GM12873 (cell line): ENCODE results near the gene TNFAIP8.

Experiments used
- TF ChIP-seq, protein P1 (sequence below): IDR thresholded peaks from 2 replicates; pipeline ENCODE4 v1.5.1; 2012; ENCODE audit warnings: low read depth, mild to moderate bottlenecking, moderate library complexity, low read length, control low read depth; ENCODE audit not compliant: insufficient read depth; ENCODE audit errors: missing control alignments

Gene TNFAIP8

GRCh38 chr5:119342406-119342805 is 13.4 kb upstream of the TNFAIP8 start:
- TF ChIP-seq, protein P1, sequence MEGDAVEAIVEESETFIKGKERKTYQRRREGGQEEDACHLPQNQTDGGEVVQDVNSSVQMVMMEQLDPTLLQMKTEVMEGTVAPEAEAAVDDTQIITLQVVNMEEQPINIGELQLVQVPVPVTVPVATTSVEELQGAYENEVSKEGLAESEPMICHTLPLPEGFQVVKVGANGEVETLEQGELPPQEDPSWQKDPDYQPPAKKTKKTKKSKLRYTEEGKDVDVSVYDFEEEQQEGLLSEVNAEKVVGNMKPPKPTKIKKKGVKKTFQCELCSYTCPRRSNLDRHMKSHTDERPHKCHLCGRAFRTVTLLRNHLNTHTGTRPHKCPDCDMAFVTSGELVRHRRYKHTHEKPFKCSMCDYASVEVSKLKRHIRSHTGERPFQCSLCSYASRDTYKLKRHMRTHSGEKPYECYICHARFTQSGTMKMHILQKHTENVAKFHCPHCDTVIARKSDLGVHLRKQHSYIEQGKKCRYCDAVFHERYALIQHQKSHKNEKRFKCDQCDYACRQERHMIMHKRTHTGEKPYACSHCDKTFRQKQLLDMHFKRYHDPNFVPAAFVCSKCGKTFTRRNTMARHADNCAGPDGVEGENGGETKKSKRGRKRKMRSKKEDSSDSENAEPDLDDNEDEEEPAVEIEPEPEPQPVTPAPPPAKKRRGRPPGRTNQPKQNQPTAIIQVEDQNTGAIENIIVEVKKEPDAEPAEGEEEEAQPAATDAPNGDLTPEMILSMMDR, result no peak

DNA sequence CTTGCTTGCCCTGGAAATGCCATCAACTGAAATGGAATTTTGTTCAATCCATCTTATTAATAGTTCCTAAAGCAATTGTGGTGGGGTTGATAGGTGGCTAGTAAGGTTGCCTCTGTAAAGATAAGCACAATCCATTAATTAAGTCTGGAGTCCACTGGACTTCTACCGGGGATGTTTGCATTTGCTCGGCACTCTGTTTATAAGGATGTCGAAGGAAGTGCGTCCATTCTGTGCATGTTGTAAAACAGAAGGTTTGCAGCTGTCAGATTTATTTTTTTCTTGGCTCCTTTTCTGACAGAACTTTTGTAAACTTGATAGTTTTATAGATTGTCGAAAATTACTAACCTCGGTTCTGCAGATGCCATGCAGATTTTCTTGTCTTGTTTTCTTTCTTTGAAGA is 12.8 kb upstream of the TNFAIP8 start:
- TF ChIP-seq, protein P1, result no peak

GRCh38 chr5:119343766-119344165 is 12.1 kb upstream of the TNFAIP8 start:
- TF ChIP-seq, protein P1, result no peak

DNA sequence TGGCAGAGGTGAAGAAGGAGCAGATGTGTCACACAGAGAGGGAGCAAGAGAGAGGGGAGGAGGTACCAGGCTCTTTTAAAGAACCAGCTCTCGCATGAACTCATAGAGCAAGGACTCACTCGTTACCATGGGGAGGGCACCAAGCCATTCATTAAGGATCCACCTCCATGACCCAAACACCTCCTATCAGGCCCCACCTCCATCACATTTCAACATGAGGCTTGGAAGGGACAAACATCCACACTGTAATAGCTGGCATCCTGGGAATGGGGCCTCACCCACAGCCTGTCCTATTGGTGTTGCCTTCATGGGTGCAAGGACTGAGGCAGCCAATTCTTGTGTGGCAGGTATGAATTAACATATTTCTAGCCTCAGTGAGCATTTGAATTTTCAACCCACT is 11.6 kb upstream of the TNFAIP8 start:
- TF ChIP-seq, protein P1, result no peak

GRCh38 chr5:119345861-119346260 is 10.0 kb upstream of the TNFAIP8 start:
- TF ChIP-seq, protein P1, result no peak

- TF ChIP-seq, protein P1, result no peak
These were observed 9.4 kb upstream of the TNFAIP8 start for GRCh38 chr5:119346394-119346793.

- TF ChIP-seq, protein P1, result no peak
These were observed 8.2 kb upstream of the TNFAIP8 start for GRCh38 chr5:119347574-119347973.
